Stimulated activated memory B cell treated with anti-CD40 and anti-IgM and Interleukin-4, amounts not matched to agents 10 μg/mL and 1 μg/mL and 100 μg/mL, for 72 hours (primary cell): ENCODE measurements around the gene ANP32A.
A peak's percentile ranks its signal among the peaks of the same experiment; 100 is the strongest.

Source experiments
- ATAC-seq: fragments of 150-1000 bp; cut with Tn5 transposase; 2 replicates; pipeline ENCODE4 v1.10.0; 2021
- H3K27ac Mint-ChIP-seq: one replicate; pipeline ENCODE4 v1.8.0; 2022; ENCODE audit warnings: mild to moderate bottlenecking, mixed read lengths
- H3K27me3 Mint-ChIP-seq: one replicate; pipeline ENCODE4 v1.8.0; 2022; ENCODE audit warnings: mixed read lengths
- H3K36me3 Mint-ChIP-seq: one replicate; pipeline ENCODE4 v1.8.0; 2022; ENCODE audit warnings: mixed read lengths
- H3K4me1 Mint-ChIP-seq: one replicate; pipeline ENCODE4 v1.8.0; 2022; ENCODE audit warnings: mixed read lengths
- H3K4me3 Mint-ChIP-seq: one replicate; pipeline ENCODE4 v1.8.0; 2022; ENCODE audit warnings: mild to moderate bottlenecking, moderate library complexity, mixed read lengths
- H3K9me3 Mint-ChIP-seq: one replicate; pipeline ENCODE4 v1.8.0; 2022; ENCODE audit warnings: mixed read lengths

Gene ANP32A

DNA sequence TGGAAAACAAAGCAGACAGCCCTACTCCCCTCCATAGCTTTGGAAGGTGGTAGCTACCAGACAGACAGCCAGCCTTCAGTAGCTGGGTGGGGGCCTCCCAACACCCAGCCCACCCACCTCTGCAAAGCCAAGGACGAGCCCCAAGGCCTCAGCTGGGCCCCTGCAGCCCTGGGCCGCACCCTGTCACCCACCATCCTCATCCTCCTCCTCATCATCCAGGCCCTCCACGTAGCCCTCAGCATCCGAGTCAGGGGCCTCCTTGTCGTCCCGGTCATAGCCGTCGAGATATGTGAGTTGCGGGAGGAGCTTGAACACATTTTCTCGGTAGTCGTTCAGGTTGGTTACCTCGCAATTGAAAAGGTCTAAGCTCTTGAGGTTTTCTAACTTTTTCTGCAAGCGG, 36.5 kb downstream of the ANP32A start:
- H3K27ac Mint-ChIP-seq: peak overlapping the region; percentile 44
- no peaks in the 10 kb centered on the region for H3K27me3 Mint-ChIP-seq
- peaks cover 23% of the 10 kb centered on the region for H3K36me3 Mint-ChIP-seq

DNA sequence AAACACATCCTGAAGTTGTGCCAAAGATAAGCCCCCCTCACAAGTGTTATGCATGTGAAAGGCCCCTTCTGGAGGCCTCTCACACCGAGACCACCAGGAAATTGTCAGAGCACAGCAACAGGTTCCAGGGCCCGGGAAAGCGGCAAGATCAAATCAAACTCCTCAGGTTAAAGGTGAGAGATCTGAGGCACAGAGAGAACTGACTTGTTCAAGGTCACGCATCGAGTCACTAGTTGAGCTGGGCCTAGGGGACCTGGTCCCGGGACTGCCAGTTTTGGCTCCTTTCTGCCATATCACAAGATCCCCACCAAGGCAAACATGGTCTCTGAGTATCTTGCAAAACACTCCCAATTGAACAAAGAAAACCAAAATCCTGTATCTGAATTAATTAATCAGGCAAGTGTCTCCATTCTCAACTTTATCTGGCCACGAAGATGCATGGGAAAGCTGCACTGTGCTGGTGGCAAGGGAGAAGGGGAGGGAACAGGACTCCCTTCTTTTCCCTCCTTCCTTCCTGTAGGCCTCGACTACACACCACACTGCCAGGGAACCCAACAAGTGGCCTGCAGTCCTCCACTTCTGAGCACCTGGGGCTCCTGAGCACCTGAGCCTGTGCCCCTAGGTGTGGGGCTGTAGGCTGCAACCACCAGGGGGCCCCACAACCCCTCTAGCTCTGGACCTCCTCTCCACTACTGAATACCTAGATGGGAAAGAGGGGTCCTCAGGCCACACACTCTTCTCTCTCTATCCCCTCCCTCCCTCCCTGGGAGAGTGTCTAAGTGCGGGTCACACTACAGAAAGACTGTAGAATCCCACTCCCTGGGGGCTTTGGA, 37.3 kb downstream of the ANP32A start:
- Mint-ChIP-seq H3K4me3 (no peak overlapping the region), H3K27me3 (no peaks in the 10 kb centered on the region), H3K27ac (peak overlapping the region; percentile 44), H3K9me3 (no peaks in the 10 kb centered on the region), H3K4me1 (peaks cover 12% of the 10 kb centered on the region), H3K36me3 (peaks cover 23% of the 10 kb centered on the region)
- peak; percentile 79 for ATAC-seq

More for the DNA sequence above, 36.5 kb downstream of the ANP32A start:
- peaks cover 15% of the 10 kb centered on the region for H3K4me1 Mint-ChIP-seq
- ATAC-seq: no peak
- H3K4me3 Mint-ChIP-seq: no peak overlapping the region
- H3K9me3 Mint-ChIP-seq: no peaks in the 10 kb centered on the region

DNA sequence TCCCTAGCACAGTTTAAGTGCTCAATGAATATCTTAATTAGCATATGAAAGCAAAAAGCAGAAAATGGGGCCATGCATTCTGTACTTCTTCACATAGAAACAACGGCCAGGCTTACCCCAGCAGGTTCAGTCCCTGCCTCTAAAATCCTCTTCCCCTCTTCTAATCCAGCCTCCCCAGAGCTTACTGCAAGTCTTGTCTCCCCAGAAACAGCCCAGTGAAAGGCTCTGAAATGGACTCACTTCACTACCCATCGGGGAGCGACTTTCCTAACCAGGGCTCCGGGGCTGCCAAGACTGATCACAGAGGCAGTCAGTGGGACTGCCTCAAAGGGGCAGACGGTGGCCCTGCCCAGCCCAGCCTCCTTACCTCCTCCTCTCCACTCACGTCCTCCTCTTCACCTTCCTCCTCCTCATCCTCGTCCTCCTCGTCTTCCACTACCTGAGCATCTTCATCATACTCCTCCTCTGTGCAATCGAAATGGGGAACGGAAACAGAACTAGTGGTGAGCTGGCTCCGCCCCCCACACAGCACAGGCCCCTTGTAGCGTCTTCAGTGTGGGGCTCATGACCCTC, 38.0 kb downstream of the ANP32A start:
- no peaks in the 10 kb centered on the region for H3K27me3 Mint-ChIP-seq
- peaks cover 23% of the 10 kb centered on the region for H3K36me3 Mint-ChIP-seq
- ATAC-seq: no peak
- no peak overlapping the region for H3K4me3 Mint-ChIP-seq
- H3K4me1 Mint-ChIP-seq: peaks cover 12% of the 10 kb centered on the region
- H3K9me3 Mint-ChIP-seq: no peaks in the 10 kb centered on the region
- H3K27ac Mint-ChIP-seq: peak overlapping the region; percentile 25

- H3K9me3 Mint-ChIP-seq: no peaks in the 10 kb centered on the region
These were observed 38.7 kb downstream of the ANP32A start for GRCh38 chr15:68781766-68782588.

DNA sequence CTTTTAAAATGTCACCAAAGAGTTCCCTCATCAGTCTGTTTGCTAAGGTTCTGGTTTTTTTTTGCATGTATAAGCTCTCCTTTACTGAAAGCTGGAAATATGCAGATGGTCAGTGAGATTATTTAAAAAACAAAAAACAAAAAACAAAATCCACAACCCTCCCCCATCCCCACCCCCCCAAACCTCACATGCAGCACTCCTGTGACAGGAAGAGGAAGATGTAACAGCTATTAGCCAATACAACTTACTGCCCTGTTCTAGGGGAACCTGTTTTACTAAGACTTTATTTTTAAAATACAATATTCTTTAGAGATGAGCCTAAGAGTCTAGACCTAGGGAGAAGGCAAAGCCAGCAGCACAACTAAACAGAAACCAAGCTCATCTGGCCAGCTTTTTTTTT, 39.5 kb downstream of the ANP32A start:
- H3K9me3 Mint-ChIP-seq: no peaks in the 10 kb centered on the region
- peaks cover 23% of the 10 kb centered on the region for H3K36me3 Mint-ChIP-seq
- no peak overlapping the region for H3K27ac Mint-ChIP-seq
- H3K4me3 Mint-ChIP-seq: no peak overlapping the region
- H3K27me3 Mint-ChIP-seq: no peaks in the 10 kb centered on the region
- H3K4me1 Mint-ChIP-seq: peaks cover 12% of the 10 kb centered on the region
- no peak for ATAC-seq

More at GRCh38 chr15:68781766-68782588, 38.7 kb downstream of the ANP32A start:
- H3K27me3 Mint-ChIP-seq: no peaks in the 10 kb centered on the region
- ATAC-seq: no peak
- H3K36me3 Mint-ChIP-seq: peaks cover 23% of the 10 kb centered on the region
- H3K4me1 Mint-ChIP-seq: peaks cover 12% of the 10 kb centered on the region
- H3K4me3 Mint-ChIP-seq: no peak overlapping the region
- H3K27ac Mint-ChIP-seq: no peak overlapping the region

DNA sequence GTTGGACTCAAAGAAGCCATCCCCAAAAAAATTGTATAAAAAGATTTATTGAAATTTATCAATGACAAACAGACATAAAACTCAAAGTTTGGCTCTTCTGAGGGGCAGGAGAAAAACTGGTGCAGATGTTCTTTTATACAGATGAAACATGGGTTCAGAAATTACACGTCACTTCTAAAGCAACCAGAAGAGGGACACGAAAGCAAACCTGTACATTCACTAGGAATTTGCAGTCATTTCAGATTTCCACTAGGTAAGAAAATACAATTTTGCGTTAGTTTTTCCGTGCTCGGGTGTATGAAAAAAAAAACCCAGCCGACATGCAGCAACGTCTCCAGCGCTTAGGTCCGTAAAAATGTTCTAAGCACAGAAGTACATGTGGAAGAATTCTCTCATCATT, 41.8 kb downstream of the ANP32A start:
- no peak overlapping the region for H3K27ac Mint-ChIP-seq
- peaks cover 12% of the 10 kb centered on the region for H3K4me1 Mint-ChIP-seq
- H3K27me3 Mint-ChIP-seq: no peaks in the 10 kb centered on the region
- peaks cover 23% of the 10 kb centered on the region for H3K36me3 Mint-ChIP-seq
- no peak for ATAC-seq
- no peak overlapping the region for H3K4me3 Mint-ChIP-seq
- no peaks in the 10 kb centered on the region for H3K9me3 Mint-ChIP-seq

- Mint-ChIP-seq H3K36me3 (peaks cover 16% of the 10 kb centered on the region), H3K4me3 (no peak overlapping the region), H3K27me3 (no peaks in the 10 kb centered on the region), H3K27ac (no peak overlapping the region), H3K4me1 (no peaks in the 10 kb centered on the region), H3K9me3 (no peaks in the 10 kb centered on the region)
- no peak for ATAC-seq
These were observed 44.0 kb downstream of the ANP32A start for GRCh38 chr15:68776477-68777270.

- Mint-ChIP-seq H3K4me3 (no peak overlapping the region), H3K27ac (no peak overlapping the region), H3K9me3 (no peaks in the 10 kb centered on the region), H3K36me3 (peaks cover 16% of the 10 kb centered on the region), H3K27me3 (no peaks in the 10 kb centered on the region), H3K4me1 (no peaks in the 10 kb centered on the region)
- no peak for ATAC-seq
These were observed 44.8 kb downstream of the ANP32A start for GRCh38 chr15:68775671-68776476.

- no peaks in the 10 kb centered on the region for H3K27me3 Mint-ChIP-seq
- H3K4me1 Mint-ChIP-seq: no peaks in the 10 kb centered on the region
- peaks cover 9% of the 10 kb centered on the region for H3K36me3 Mint-ChIP-seq
- no peak overlapping the region for H3K4me3 Mint-ChIP-seq
- no peak overlapping the region for H3K27ac Mint-ChIP-seq
- no peak for ATAC-seq
- no peaks in the 10 kb centered on the region for H3K9me3 Mint-ChIP-seq
These were observed 45.5 kb downstream of the ANP32A start for GRCh38 chr15:68775236-68775577.

DNA sequence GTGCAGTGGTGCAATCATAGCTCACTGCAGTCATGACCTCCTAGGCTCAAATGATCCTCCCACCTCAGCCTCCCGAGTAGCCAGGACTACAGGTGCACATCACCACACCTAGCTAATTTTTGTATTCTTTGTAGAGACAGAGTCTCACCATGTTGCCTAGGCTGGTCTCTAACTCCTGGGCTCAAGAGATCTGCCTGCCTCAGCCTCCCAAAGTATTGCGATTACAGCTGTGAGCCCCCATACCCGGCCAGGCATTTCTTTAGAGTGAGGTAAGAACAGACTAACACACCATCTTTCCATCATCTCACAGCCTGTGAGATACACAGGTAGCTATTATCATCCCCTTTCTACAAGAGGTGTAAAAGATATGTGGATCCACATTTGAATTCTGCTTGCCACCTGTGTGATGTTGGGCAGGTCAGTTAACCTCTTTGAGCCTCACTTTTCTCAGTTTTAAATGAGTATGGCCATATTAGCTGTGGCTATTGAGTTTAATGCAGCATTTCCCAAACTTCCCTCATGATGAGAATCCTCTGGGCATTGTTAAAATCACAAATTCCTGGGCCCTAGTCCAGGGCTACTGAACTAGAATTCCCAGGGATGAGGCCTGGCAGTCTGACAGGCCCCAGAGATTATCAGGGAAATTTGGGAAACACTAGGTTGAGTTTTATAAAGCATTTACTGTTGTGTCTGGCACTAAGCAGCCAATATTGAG, 46.0 kb downstream of the ANP32A start:
- no peak overlapping the region for H3K27ac Mint-ChIP-seq
- ATAC-seq: no peak
- H3K4me3 Mint-ChIP-seq: no peak overlapping the region
- no peaks in the 10 kb centered on the region for H3K4me1 Mint-ChIP-seq
- peaks cover 4% of the 10 kb centered on the region for H3K36me3 Mint-ChIP-seq
- no peaks in the 10 kb centered on the region for H3K27me3 Mint-ChIP-seq
- no peaks in the 10 kb centered on the region for H3K9me3 Mint-ChIP-seq

- Mint-ChIP-seq H3K9me3 (no peaks in the 10 kb centered on the region), H3K4me1 (no peaks in the 10 kb centered on the region), H3K36me3 (no peaks in the 10 kb centered on the region), H3K27ac (no peak overlapping the region), H3K27me3 (no peaks in the 10 kb centered on the region), H3K4me3 (no peak overlapping the region)
- ATAC-seq: no peak
These were observed 46.6 kb downstream of the ANP32A start for GRCh38 chr15:68774120-68774519.

DNA sequence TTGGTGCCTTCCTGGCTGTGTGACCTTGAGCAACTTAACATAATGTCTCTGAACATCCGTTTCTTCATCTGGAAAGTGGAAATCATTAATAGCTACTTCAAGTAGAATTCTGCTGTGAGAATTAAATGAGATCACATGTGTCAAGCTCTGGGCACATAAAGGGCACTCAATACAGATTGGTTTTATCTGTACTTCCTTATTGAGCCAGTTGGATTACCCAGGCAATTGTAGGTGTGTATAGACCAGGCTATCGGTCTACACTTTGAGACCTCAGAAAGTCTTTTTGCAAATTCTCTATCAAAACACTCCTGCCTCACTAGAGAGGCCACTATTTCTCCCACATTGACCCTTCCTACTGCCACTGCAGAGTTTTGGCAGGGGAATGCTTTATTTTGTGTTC, 47.7 kb downstream of the ANP32A start:
- Mint-ChIP-seq H3K36me3 (no peaks in the 10 kb centered on the region), H3K27ac (no peak overlapping the region), H3K4me1 (no peaks in the 10 kb centered on the region), H3K4me3 (no peak overlapping the region), H3K9me3 (no peaks in the 10 kb centered on the region), H3K27me3 (peaks cover 8% of the 10 kb centered on the region)
- ATAC-seq: no peak

DNA sequence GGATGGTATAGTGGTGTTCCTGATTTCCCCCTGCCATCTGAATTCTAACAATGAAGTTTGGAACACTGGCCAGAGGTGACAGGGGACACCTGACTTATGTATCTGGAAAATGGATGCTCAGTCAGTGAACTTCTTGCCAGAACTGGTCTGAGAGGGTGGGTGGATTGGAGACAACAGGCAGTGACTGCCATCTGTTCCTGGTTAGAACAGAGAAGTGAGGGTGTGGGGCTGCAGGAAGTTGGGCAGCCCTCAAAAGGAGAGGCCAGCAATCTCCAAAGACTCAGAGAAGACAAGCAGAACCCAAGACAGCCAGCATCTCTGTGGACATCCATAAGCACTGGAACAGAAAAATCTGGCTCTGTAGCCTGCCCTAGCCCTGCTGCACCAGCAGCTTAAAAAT, 50.5 kb downstream of the ANP32A start:
- ATAC-seq: no peak
- no peak overlapping the region for H3K4me3 Mint-ChIP-seq

DNA sequence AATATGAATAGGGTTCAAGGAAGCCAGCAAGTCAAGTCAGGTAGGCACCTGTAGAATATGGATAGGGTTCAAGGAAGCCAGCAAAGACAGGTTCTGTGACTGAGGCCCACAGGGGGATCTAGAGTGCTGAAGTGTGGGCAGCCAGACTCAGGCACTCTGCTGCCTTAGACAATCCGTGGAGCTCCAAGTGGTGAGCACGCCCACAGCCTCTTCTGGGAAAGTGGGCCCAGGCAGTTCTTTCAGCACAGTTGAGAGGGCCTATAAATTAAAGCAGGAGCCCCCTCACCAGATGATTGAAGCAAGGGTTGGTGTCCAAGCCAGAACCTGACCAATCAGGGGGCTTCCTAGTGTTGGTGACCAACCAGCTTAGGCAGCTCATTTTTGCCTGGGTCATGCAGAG, 51.0 kb downstream of the ANP32A start:
- H3K4me1 Mint-ChIP-seq: no peaks in the 10 kb centered on the region
- H3K27me3 Mint-ChIP-seq: peaks cover 15% of the 10 kb centered on the region
- no peak overlapping the region for H3K27ac Mint-ChIP-seq
- ATAC-seq: no peak
- H3K36me3 Mint-ChIP-seq: no peaks in the 10 kb centered on the region
- no peaks in the 10 kb centered on the region for H3K9me3 Mint-ChIP-seq
- H3K4me3 Mint-ChIP-seq: no peak overlapping the region

More for the DNA sequence above, 50.5 kb downstream of the ANP32A start:
- H3K4me1 Mint-ChIP-seq: no peaks in the 10 kb centered on the region
- no peaks in the 10 kb centered on the region for H3K9me3 Mint-ChIP-seq
- H3K27me3 Mint-ChIP-seq: peaks cover 10% of the 10 kb centered on the region
- no peak overlapping the region for H3K27ac Mint-ChIP-seq
- H3K36me3 Mint-ChIP-seq: no peaks in the 10 kb centered on the region
